GM10248 (cell line): ENCODE data around the gene CALHM1.
A peak's percentile ranks its signal among the peaks of the same experiment; 100 is the strongest.
"Not testable (repeated sequence)": the region's sequence is repeated elsewhere in the genome, so short reads cannot be mapped to it uniquely, and the experiment has no call there.

ENCODE experiments used
- CTCF ChIA-PET: fragments of 300-600 bp; sonication (Branson Sonifier 250); formaldehyde crosslinking; extraction: SDS; loops from one replicate; lab custom pipeline; 2021; ENCODE audit warnings: antibody characterized with exemption; lab: Yijun Ruan, JAX
- POLR2A ChIA-PET: fragments of 350-650 bp; sonication (Branson Sonifier 250); formaldehyde crosslinking; extraction: SDS; loops from one replicate; lab custom pipeline; 2020; ENCODE audit warnings: antibody characterized with exemption; lab: Yijun Ruan, JAX
- DNase-seq: peaks from one replicate; pipeline ENCODE4 v3.0.0; 2012; ENCODE audit errors: extremely low spot score
- TF ChIP-seq, protein P1 (sequence below): IDR thresholded peaks from 2 replicates; pipeline ENCODE4 v1.5.1; 2012; ENCODE audit warnings: mild to moderate bottlenecking, low read depth; ENCODE audit errors: extremely low read depth, missing control alignments, control extremely low read depth

Gene CALHM1

DNA sequence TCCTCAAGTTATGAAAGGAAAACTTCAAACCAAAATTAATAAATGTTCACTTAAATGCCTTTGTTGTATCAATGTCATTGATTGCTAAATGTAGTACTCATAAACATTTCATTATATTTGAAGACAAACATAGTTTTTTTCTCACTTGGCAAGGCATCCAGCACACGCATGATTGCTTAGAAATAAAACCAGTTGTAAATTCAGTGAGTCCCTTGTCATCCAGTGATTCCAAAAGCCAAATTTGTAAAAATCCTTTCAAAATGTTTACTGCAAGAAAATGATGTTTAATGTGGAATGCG lies 28.7 kb upstream of the CALHM1 start:
- CTCF ChIA-PET, result interaction anchor here (2.6 to 5.3 kb wide), 3 partner anchors 11 to 75 kb away, joined by 12 to 135 read pairs (median 15); no protein-coding TSS in a partner anchor
- POLR2A ChIA-PET, result no interaction called here
- DNase-seq, result no peak
- TF ChIP-seq, protein P1, sequence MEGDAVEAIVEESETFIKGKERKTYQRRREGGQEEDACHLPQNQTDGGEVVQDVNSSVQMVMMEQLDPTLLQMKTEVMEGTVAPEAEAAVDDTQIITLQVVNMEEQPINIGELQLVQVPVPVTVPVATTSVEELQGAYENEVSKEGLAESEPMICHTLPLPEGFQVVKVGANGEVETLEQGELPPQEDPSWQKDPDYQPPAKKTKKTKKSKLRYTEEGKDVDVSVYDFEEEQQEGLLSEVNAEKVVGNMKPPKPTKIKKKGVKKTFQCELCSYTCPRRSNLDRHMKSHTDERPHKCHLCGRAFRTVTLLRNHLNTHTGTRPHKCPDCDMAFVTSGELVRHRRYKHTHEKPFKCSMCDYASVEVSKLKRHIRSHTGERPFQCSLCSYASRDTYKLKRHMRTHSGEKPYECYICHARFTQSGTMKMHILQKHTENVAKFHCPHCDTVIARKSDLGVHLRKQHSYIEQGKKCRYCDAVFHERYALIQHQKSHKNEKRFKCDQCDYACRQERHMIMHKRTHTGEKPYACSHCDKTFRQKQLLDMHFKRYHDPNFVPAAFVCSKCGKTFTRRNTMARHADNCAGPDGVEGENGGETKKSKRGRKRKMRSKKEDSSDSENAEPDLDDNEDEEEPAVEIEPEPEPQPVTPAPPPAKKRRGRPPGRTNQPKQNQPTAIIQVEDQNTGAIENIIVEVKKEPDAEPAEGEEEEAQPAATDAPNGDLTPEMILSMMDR, result no peak

GRCh38 chr10:103486635-103487409 lies 28.1 kb upstream of the CALHM1 start:
- DNase-seq, POLR2A ChIA-PET: not testable (repeated sequence)
- CTCF ChIA-PET, result interaction anchor here (0.8 to 5.3 kb wide), 15 partner anchors 7 to 569 kb away, joined by 3 to 135 read pairs (median 9); partner anchors contain the start of genes CNNM2 and NEURL1

DNA sequence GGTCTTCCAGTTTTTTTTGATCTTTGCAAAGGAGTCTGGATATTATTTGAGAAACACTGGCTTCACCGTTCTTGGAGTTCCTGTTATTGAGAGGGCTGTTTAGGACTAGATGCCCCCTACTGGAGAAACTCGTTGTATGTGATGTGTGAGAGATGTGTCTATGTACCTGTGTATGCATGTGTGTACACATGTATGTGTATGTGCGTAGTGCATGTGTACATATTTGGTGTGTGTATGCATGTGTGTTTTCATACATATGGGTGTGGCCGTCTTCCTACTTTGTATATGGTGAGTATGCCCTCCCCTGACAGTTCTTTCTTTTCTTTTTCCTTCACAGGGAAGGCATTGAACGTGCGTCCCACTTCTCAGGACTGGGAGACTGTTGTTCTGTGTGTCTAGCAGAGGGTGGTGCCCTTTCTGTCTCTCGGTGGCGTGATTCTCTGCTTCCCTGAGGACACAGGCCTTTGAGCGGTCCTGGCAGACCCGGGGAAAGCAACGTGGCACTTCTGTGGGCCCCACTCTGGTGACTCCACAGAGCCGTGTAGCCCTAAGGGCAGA lies 23.4 kb upstream of the CALHM1 start:
- TF ChIP-seq, protein P1, result peak; percentile 59
- POLR2A ChIA-PET, result no interaction called here
- peak; percentile 74 for DNase-seq
- CTCF ChIA-PET, result interaction anchor here (0.9 to 8.4 kb wide), 6 partner anchors 12 to 75 kb away, joined by 3 to 135 read pairs (median 24); partner anchors contain the start of genes CALHM2 and NEURL1

DNA sequence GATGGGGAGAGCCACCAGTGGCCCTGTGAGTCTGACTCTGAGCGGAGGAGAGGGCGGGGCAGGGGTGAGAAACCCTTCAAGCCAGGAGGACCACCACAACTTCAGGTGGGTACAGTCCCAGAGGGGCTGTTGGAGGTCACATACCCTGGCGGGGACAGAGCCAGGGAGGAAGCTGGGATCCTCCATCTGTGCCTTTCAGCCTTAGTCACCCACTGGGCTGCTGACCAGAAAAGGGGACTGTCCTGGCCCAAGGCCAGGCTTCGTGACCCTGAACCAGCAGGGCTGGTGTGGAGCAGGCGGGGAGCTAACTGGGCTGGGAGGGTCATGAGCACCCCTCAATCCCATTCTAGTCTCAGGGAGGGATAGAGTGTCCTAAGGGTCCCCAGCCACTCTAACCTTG lies 21.8 kb upstream of the CALHM1 start:
- no peak for DNase-seq
- TF ChIP-seq, protein P1, result no peak
- ChIA-PET POLR2A (no interaction called here), CTCF (interaction anchor here (0.9 to 8.4 kb wide), 12 partner anchors 8 to 120 kb away, joined by 3 to 95 read pairs (median 4); no protein-coding TSS in a partner anchor)

DNA sequence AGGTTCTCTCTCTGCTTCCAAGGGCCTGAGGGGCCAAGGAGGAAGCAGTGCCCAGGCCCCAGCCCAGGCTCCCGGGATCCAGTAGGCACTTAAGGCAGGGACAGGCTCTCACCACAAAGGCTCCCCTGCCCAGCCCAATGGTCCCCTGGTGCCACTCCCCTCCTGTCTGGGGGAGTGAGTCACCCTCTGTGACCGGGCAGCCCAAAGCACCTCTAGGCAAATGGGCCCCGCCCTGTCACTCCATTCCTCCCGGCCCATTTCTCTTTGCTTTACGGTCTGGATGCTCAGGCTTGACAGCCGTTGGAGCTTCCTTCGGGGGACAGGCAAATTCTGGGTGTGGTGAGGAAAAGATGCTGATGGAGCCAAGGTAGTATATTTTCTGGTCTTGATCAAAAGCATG lies 20.4 kb upstream of the CALHM1 start, which contains the start of gene CALHM3:
TSS of gene CALHM3 (minus strand) at position 106 of the 400 bp plus-strand sequence. CDS start 208 bp downstream, outside the sequence.
- DNase-seq, result no peak
- CTCF ChIA-PET, result interaction anchor here (0.7 to 8.4 kb wide), 3 partner anchors 9 to 85 kb away, joined by 3 to 95 read pairs (median 4); no protein-coding TSS in a partner anchor
- POLR2A ChIA-PET, result no interaction called here
- TF ChIP-seq, protein P1, result no peak

DNA sequence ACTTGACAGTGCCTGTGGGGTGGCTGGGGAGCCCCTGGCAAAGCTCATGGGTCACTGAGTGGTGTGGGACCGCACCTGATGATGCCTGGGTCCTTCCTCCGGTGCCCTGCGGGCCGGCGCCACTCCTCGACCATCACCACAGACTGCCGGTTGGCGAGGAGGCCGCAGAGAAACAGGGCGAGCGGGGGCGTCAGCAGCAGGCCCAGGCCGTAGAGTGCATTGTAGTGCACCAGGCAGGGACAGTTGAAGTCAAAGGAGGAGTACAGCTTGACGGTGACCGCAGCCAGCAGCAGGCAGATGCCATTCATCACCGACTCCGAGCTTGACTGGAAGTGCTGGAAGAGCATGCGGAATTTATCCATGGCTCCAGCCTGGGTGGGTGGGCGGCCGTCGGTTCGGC lies 20.0 kb upstream of the CALHM1 start:
- ChIA-PET POLR2A (no interaction called here), CTCF (interaction anchor here (0.7 to 8.4 kb wide), 3 partner anchors 9 to 86 kb away, joined by 3 to 95 read pairs (median 4); no protein-coding TSS in a partner anchor)
- no peak for DNase-seq
- TF ChIP-seq, protein P1, result no peak
